Chondrocyte (in vitro differentiated cells): ENCODE results near the gene FIBP. TPM values are rescaled to one million over a fixed set of nuclear protein-coding genes. Genes with fewer than 3 reads are reported as not detected.
A peak's percentile ranks its signal among the peaks of the same experiment; 100 is the strongest.

Experiments
- DNase-seq: peaks from one replicate; pipeline ENCODE4 v3.0.0; 2021; ENCODE audit warnings: mixed read lengths, low spot score
- H3K27ac Mint-ChIP-seq: one replicate; pipeline ENCODE4 v1.8.0; 2021; ENCODE audit warnings: mild to moderate bottlenecking, moderate library complexity, mixed read lengths; ENCODE audit not compliant: unreplicated experiment
- H3K27me3 Mint-ChIP-seq: 2 replicates; pipeline ENCODE4 v1.8.0; 2021; ENCODE audit warnings: low read depth, mixed read lengths
- H3K36me3 Mint-ChIP-seq: 2 replicates; pipeline ENCODE4 v1.8.0; 2021; ENCODE audit warnings: low read depth, mixed read lengths
- H3K4me1 Mint-ChIP-seq: 2 replicates; pipeline ENCODE4 v1.8.0; 2021; ENCODE audit warnings: low read depth, mild to moderate bottlenecking, mixed read lengths
- H3K4me3 Mint-ChIP-seq: one replicate; pipeline ENCODE4 v1.8.0; 2021; ENCODE audit warnings: mild to moderate bottlenecking, moderate library complexity, mixed read lengths; ENCODE audit not compliant: unreplicated experiment
- H3K9me3 Mint-ChIP-seq: 2 replicates; pipeline ENCODE4 v1.8.0; 2021; ENCODE audit warnings: low read depth, mixed read lengths
- total RNA-seq: library from RNA; stranded (reverse); gene quantifications from 3 replicates; pipeline ENCODE4 v1.2.1, GENCODE V29; 2021
- TF ChIP-seq, protein P1 (sequence below): fragments of 200-600 bp; sonication (generic); IDR thresholded peaks from 2 replicates; pipeline ENCODE4 v1.5.0; 2021; ENCODE audit warnings: antibody characterized with exemption, mild to moderate bottlenecking, moderate library complexity

Gene FIBP
- total RNA-seq, 1 donor from 2014 or later, result 83.5 TPM

DNA sequence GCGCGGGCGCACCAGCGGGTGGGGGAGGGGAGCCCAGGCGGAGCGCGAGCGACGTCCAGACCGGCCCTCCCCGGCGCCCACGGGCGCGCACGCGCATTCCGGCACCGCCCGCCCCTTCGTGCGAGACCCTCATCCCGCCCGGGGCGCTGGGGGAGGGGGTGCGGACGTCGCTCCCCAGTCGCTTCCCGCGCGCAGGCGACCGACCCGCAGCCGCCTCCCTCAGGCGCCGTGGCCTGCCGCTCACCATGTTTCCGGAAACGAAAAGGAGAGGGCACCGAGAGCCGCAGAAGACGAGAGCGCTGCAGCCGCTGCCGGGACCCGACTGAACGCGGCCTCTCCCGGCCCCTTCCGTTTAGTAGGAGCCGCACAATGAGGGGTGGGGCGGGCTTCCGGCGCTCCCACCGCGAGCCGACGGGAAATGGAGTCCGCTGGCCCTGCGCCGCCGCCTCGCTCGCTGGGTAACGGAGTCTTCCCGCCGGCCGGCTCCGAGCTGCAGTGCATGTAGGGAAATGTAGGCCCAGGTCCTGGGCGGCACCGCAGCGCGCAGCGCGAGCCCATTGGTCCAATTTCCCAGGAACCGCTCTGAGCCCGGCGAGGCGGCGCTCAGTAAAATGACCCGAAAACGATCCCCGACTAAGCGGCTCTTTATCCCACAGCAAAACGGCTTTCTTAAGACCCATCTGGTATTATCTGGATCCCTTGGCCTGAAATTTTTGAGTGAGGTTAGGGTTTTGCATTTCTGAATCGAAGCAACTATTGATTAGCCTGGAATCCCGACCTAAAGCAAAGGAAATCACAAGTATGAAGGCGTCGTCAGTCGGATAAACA is 30.2 kb downstream of the FIBP start, which contains the start of gene CFL1:
TSS of gene CFL1 (minus strand) at position 328 of the 828 bp plus-strand sequence. CDS start at position 247, 81 bp downstream.
- Mint-ChIP-seq H3K4me1 (peaks cover 68% of the 10 kb centered on the region), H3K36me3 (peaks cover 37% of the 10 kb centered on the region), H3K4me3 (peak within 1 kb of the TSS; percentile 97), H3K9me3 (no peaks in the 10 kb centered on the region), H3K27me3 (no peaks in the 10 kb centered on the region), H3K27ac (peak within 1 kb of the TSS; percentile 96)
- DNase-seq, result peak; percentile 100
- TF ChIP-seq, protein P1, sequence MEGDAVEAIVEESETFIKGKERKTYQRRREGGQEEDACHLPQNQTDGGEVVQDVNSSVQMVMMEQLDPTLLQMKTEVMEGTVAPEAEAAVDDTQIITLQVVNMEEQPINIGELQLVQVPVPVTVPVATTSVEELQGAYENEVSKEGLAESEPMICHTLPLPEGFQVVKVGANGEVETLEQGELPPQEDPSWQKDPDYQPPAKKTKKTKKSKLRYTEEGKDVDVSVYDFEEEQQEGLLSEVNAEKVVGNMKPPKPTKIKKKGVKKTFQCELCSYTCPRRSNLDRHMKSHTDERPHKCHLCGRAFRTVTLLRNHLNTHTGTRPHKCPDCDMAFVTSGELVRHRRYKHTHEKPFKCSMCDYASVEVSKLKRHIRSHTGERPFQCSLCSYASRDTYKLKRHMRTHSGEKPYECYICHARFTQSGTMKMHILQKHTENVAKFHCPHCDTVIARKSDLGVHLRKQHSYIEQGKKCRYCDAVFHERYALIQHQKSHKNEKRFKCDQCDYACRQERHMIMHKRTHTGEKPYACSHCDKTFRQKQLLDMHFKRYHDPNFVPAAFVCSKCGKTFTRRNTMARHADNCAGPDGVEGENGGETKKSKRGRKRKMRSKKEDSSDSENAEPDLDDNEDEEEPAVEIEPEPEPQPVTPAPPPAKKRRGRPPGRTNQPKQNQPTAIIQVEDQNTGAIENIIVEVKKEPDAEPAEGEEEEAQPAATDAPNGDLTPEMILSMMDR, result no peak

GRCh38 chr11:65857500-65857852 is 30.8 kb downstream of the FIBP start:
- Mint-ChIP-seq H3K27ac (peak overlapping the region; percentile 63), H3K4me1 (peaks cover 62% of the 10 kb centered on the region), H3K9me3 (no peaks in the 10 kb centered on the region), H3K27me3 (no peaks in the 10 kb centered on the region), H3K4me3 (peak overlapping the region; percentile 97), H3K36me3 (peaks cover 34% of the 10 kb centered on the region)
- DNase-seq, result peak; percentile 91
- TF ChIP-seq, protein P1, result peak; percentile 25

GRCh38 chr11:65856689-65857499 is 31.4 kb downstream of the FIBP start:
- peaks cover 38% of the 10 kb centered on the region for H3K36me3 Mint-ChIP-seq
- no peaks in the 10 kb centered on the region for H3K9me3 Mint-ChIP-seq
- H3K27ac Mint-ChIP-seq, result peak overlapping the region; percentile 88
- peaks cover 57% of the 10 kb centered on the region for H3K4me1 Mint-ChIP-seq
- H3K27me3 Mint-ChIP-seq, result no peaks in the 10 kb centered on the region
- H3K4me3 Mint-ChIP-seq, result peak overlapping the region; percentile 97
- TF ChIP-seq, protein P1, result no peak
- DNase-seq, result peak; percentile 95

- peaks cover 44% of the 10 kb centered on the region for H3K36me3 Mint-ChIP-seq
- H3K9me3 Mint-ChIP-seq, result peaks cover 3% of the 10 kb centered on the region
- H3K27me3 Mint-ChIP-seq, result no peaks in the 10 kb centered on the region
- H3K4me3 Mint-ChIP-seq, result peak overlapping the region; percentile 97
- peaks cover 48% of the 10 kb centered on the region for H3K4me1 Mint-ChIP-seq
- DNase-seq, result peak; percentile 33
- peak overlapping the region; percentile 88 for H3K27ac Mint-ChIP-seq
- TF ChIP-seq, protein P1, result no peak
Observed at GRCh38 chr11:65855927-65856363, 32.3 kb downstream of the FIBP start.
